OCI-LY3 (cell line): ENCODE results near the gene FDXR.

ENCODE experiments used
- EZH2phosphoT487 ChIP-seq: fragments of 200-600 bp; shearing (Covaris generic); IDR thresholded peaks from 2 replicates; pipeline ENCODE4 v1.6.1; 2018; ENCODE audit warnings: antibody characterized with exemption, mixed run types, low read depth
- TF ChIP-seq, protein P1 (sequence below): fragments of 200-600, 300-600 bp; sonication (generic); IDR thresholded peaks from 2 replicates; pipeline ENCODE4 v1.5.1; 2014; ENCODE audit warnings: antibody characterized with exemption, low read length, low read depth

DNA sequence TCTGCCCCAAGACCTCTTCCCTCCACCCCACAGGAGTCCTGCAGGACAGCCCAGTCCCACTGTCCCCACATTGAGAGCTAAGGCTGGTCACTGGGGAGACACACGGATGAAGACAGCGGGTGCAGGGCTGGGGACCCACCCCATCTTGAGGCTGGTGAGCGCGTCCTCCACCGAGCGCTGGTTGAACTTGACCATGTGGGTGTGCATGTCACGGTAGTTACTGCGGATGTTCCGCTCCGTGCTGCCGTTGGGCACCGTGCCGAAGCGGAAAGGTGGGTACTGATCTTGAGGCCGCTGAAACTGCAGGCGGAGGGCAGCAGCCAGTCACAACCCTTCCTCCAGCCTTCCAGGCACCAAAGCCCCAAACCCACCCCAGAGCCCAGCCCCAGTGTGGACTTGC is 26.2 kb downstream of the FDXR start:
- TF ChIP-seq, protein P1, sequence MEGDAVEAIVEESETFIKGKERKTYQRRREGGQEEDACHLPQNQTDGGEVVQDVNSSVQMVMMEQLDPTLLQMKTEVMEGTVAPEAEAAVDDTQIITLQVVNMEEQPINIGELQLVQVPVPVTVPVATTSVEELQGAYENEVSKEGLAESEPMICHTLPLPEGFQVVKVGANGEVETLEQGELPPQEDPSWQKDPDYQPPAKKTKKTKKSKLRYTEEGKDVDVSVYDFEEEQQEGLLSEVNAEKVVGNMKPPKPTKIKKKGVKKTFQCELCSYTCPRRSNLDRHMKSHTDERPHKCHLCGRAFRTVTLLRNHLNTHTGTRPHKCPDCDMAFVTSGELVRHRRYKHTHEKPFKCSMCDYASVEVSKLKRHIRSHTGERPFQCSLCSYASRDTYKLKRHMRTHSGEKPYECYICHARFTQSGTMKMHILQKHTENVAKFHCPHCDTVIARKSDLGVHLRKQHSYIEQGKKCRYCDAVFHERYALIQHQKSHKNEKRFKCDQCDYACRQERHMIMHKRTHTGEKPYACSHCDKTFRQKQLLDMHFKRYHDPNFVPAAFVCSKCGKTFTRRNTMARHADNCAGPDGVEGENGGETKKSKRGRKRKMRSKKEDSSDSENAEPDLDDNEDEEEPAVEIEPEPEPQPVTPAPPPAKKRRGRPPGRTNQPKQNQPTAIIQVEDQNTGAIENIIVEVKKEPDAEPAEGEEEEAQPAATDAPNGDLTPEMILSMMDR, result no peak
- TF ChIP-seq EZH2phosphoT487, result no peak
